A172 (cell line): Measurements from ENCODE around the gene OXSR1. TPM values are rescaled to one million over a fixed set of nuclear protein-coding genes. Genes with fewer than 3 reads are reported as not detected.
A peak's percentile ranks its signal among the peaks of the same experiment; 100 is the strongest.

ENCODE experiments used
- DNase-seq: peaks from one replicate; pipeline ENCODE4 v3.0.0-alpha.2; 2015; ENCODE audit warnings: low spot score
- total RNA-seq: library from RNA; depleted of rRNA; stranded (reverse); fragments of >200 nt; shearing (Covaris generic); gene quantifications from 2 replicates; pipeline ENCODE4 v1.2.3, GENCODE V29; 2014; rRNA removed

OXSR1 gene
- 38.8 and 44.7 TPM in 2 replicates for total RNA-seq

DNA sequence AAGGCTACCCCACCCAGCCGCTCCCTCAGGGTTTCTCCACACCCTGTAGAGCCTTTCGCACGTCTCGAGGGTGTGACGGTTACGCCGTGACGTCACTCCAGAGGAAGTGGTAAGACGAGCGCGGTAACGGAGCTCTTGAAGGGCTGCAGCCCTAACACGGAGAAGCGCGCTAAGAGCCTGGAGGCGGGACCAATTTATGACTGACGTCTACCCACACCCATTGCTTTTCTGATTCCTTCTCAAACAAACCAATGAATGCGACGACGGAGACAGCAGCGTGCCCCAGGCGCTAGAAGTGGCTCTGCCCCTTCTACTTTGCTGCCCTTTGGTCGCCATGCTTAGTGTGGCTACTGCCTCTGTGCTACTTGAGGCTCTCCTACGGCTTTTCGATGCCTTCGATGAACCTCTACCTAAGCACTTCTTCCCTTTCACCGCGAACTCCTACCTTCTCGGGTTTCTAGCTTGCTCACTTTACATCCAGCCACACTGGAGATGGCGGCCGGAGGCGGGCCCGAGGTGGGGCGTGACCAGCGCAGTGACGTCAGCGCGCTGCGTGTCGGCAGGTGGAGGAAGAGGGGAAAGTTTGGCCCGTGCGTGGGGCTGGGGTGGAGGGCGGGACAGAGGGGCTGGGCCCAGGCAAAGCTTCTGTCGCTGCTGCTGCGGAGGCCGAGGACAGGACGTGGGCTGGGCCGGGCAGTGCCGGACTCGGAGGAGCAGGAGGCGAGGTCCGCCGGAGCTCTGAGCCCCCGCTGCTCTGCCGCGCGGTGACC lies at the start of gene OXSR1:
TSS of gene OXSR1 (plus strand) at position 586 of the 770 bp plus-strand sequence. CDS start 340 bp downstream, outside the sequence.
- DNase-seq = peak; percentile 100

DNA sequence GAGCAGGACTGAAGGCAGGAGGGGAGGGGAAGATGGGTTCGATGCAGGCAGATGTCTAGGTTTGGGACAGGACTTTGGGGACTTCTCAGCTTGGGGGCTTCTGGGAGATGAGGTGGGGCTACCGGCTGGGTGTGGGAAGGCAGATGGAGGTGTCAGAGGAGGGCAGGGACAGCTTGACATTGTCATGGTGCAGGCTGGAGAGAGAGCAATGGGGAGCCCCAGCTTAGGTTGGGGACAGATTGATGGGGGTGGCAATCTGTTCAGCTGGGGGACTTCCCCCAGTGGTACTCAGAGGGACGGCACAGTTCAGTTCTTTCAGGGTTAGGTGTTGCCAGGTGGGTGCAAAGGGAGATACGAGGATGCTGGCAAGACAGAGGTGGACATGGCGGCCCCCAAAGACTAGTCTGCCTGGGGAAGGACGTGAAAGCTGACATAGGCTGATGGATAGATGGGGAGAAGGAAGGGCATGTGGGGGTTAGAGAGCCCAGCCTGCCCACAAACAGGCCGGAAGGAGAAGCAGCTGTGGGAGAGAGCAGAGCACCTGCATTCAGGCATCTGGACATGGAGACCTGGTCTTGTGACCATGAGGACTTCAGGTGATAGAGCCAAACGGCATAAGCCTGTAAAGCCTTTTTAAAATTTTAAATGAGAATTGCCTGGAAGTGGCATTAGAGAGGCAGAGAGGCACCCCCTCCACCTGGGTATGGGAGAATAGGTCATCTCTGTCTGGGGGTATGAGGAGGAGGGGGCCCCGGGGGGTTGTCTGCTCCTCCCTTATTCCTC lies 49.5 kb upstream of the OXSR1 start:
- DNase-seq = no peak

DNA sequence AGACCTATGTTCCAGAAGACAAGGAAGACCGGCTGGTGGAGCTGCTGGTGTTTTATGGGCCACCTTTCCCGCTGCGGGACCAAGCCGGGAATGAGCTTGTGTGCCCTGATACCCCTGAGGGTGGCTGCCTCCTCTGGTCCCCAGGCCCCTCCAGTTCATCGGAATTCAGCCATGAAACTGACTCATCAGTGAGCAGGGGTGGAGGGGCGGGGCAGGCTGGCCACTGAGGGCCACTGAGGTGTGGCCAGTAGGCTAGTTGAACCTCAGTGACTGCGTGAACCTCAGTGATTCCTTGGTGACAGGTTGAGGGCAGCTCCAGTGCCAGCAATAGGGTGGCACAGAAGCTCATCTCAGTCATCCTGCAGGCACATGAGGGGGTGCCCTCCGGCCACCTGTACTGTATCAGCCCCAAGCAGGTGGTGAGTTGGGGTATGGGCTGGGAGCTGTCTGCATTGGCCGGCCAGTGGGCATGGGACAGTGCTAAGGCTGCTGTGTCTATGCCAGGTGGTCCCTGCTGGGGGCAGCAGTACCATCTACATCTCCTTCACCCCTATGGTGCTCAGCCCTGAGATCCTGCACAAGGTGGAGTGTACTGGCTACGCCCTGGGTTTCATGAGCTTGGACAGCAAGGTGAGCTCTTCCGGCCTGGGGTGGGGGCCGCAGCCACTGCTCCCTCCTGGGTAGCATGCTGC lies 48.7 kb upstream of the OXSR1 start:
- no peak for DNase-seq

DNA sequence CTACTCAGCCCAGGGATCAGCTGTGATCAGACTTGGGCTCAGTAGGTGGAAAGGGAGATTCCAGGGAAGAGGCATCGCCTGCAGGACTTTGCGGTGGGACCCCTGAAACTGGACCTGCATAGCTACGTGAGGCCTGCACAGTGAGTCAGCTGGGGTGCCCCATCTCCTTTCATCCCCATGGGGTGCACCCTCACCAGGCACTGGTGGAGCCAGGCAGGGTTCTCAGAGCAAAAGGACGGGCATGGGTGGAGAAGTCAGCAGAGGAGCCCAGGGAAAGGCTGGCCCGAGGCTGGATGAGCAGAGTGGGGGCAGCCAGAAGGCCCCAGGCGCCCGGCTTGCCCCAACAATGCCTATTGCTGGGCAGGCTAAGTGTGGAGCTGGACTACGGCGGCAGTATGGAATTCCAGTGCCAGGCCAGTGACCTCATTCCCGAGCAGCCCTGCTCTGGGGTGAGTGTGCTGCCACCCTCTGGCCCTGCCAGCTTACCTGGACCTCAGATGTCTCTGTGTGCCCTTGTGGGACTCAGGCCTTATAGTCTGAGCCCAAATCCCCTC lies 48.1 kb upstream of the OXSR1 start:
- DNase-seq = peak; percentile 24

DNA sequence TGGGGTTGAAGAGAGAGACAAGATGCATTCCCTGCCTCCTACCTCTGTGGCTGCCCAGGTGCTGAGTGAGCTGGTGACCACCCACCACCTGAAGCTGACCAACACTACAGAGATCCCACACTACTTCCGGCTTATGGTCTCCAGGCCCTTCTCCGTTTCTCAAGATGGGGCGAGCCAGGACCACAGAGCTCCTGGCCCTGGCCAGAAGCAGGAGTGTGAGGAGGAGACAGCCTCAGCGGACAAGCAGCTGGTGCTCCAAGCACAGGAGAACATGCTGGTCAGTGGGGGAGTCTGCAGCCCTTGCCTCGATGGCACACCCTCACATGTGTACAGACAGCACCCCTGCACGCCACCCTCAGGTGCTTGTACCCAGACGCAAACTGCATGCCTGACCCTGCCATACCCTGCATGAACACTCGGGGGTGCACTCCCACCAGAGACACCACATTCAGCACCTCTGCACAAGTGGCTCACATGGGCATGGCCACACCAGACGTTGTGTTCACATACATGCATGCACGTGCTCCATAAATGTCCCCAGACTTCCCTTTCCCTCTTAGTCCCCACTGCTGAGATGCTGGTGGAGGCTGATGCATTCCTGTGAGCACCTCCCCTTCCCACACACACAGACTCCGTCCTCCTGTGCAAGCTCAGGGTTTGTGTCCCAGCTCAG lies 47.5 kb upstream of the OXSR1 start:
- DNase-seq = peak; percentile 32

DNA sequence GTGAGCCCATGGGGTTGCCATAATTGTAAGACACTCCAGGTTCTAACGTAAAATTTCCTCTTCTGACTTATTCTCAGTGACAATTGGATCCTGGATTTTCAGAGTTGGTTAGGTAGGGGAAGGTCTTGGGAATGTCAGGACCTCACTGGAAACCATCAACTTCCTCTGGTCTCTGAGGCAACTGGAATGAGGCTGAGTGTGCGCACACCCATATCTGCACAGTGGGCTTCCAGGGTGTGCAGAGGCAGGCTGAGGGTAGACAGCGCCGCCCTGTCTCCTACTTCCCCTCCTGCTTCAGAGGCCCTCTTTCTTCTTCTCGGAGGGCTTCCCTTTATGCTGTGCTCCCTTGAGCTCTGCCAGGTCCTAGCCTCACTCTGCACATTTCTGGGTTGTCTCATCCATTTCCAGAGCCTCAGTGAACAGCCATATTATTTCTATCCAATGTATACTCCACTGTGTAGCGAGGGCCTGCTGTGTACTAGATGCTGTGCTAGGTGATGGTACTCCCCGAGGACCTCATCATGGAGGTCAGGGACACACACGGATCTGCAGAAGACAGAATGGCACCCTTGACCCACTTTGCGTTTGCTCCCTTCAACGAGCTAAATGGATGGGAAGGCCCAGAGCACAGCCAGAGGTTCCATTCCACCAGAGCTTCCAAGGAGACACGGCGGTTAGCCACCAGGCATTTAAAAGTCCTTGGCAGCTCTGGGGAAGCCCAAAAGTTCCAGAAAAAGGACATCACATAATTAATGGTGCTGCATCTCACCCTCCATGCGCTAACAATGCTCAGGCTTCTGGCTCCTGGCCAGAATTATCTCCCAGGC lies 46.7 kb upstream of the OXSR1 start:
- no peak for DNase-seq

DNA sequence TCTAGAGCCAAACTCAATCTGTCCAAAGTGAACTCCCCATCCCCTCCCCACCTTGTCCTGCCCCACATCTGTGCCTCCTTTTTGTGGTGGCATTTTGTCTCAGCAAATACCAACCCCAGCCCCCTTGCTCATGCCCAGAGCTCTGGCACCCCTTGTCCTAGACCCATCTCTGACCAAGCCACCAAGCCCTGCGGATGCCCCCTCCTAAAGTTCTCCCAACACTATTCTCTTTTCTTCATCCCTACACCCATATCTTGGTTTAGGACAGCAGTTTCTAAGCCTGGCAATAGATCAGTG lies 46.1 kb upstream of the OXSR1 start:
- no peak for DNase-seq

DNA sequence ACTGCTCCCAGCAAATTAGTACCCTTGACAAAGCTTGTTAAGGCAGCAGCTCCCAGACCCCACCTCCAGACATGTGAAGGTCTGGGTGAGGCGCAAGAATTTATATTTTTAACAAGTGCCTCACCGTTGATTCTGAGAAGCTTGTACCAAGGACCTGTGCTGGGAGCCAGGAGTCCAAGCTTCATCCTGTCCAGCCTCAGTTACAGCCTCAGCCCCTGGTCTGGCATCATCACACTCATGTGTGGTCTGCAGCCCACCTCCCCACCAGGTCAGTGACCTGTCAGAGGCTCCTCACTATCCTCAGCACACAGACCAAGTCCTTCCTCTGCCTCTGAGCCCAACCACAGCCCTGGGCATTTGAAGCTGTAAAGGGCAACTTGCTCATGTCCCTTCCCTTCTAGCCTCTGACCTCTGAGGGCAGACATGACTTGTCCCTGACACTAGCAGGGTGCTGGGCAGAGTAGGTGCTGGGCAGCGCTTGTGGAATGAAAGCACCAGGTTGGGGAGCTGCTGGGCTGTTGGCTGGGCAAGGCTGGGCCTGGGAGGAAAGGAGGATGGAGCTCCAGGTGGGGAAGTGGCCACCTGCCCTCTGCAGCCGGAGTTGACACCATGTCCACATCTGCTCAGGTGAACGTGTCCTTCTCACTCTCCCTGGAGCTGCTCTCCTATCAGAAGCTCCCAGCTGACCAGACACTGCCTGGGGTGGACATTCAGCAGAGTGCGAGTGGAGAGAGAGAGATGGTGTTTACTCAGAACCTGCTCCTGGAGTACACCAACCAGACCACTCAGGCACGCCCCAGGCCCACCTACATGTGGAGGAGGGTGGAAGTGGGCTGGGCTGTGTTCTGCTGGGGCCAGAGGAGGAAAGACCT lies 45.3 kb upstream of the OXSR1 start:
- DNase-seq = no peak

DNA sequence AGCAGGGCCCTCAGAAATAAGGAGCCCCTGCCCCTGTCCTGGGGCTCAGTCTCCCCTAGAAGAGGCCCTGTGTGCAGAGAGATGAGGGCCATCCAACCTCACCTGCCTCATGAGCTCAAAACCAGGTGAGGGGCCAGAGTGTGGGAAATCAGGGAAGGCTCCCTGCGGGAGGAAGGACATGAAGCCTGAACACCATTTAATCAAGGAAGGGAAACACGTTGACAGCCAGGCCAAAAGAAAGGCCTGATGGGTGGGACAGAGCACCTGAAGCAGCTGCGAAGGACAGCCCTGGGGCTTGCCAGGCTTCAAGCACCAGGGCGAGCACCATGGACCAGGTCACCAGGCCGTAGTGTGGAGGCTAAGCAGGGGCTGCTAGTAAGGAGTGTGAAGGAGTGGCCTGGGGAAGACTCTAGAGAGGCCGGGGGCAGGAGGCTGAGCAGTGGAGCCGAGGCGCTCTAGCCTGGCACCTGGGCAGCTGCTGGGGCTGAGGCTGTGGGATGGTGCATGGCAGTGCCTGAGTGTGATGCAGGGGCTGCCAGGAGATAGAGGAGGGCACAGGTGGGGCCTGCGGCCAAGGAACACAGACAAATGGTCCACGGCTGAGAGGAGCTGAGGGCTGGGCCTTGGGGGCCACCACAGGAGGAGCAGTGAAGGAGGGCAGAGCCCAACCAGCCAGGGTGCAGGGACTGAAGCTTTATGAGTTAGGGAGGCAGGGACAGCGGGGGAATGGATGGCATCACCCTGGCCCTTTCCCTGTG lies 44.5 kb upstream of the OXSR1 start:
- no peak for DNase-seq

DNA sequence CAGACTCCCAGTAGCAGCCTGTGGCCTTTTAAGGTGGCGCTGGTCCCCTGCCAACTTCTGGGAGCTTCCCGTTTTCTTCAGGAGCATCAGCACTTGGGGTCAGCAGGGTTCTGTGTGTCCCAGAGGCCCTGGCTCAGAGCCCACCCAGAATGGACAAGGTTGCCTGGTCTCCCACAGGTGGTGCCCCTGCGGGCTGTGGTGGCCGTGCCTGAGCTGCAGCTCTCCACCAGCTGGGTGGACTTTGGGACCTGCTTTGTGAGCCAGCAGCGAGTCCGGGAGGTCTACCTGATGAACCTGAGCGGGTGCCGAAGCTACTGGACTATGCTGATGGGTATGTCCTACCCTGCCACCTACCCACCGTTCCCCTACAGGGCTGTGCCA lies 43.9 kb upstream of the OXSR1 start:
- no peak for DNase-seq

DNA sequence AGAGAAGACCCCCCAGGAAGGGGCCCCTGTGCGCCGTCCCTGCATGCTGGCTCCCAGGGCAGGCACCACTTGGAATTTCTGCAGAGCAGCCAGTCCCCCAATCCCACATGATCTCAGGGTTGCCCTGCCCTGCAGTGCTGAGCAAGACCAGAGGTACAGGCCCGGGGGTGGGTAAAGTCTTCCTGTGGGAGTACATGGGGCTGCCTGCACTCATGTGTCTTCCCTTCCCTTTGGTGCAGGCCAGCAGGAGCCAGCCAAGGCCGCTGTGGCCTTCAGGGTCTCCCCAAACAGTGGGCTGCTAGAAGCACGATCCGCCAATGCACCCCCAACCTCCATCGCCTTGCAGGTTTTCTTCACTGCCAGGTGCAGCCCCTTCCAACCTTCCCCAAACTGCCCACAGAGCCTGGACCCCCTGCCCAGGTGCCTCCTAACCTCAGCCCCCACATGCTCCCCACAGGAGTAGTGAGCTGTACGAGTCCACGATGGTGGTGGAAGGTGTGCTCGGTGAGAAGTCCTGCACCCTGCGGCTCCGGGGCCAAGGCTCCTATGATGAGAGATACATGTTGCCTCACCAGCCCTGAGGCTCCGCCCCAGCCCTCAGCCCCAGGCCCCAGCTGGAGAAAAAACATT lies 43.4 kb upstream of the OXSR1 start:
- no peak for DNase-seq

DNA sequence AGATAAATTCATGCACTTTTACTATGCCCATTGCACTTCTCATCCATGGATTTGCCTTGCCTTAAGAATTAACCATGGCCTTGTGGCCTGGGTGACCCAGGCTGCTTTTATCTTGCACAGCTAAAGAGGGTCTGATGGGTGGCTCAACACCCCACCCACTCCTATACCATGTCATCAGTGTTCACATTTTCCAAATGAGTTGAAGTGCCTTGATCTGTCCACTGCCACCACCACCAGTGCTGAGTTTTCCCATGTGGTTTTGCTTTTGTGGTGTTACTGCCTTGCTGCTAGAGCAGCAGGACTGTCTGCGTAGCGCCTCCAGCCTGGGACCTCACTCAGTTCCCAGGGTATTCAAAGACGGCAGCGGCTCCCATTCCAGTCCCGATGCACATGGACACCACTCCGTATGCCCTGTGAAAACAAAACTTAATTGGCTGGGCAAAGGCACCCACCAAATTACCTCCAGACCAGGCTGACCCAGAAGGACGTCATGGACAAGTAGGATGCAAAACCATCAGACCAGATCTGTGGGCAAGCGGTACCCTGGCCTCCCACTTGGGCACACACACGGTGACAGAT lies 42.5 kb upstream of the OXSR1 start:
- no peak for DNase-seq

DNA sequence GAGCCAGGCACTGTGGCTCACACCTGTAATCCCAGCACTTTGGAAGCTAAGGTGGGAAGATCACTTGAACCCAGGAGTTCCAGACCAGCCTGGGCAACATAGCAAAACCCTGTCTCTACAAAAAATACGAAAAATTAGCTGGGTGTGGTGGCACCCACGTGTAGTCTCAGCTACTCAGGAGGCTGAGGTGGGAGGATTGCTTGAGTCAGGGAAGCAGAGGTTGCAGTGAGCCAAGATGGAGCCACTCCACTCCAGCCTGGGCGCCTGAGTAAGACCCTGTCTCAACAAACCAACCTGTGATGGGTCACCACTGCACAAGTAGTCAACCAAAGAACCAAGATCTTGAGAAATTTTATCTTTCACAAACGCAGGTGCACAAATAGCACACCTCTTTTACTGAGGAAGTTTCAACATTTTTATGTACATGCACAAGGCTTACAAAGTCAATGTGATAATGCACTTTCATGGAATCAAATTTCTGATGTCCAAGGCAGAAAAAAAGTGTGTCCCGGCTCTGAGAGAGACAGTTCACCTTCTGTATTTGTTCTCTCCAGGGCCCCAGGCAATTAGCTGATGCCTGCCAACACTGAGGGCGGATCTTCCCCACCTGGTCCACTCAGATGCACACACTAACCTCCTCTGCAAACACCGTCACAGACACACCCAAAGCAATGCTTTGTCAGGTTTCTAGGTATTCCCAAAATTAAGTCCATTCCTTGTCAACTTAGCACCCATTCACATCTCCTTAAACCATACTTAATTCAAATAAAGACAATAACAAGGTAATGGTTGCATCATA lies 40.8 kb upstream of the OXSR1 start:
- no peak for DNase-seq

DNA sequence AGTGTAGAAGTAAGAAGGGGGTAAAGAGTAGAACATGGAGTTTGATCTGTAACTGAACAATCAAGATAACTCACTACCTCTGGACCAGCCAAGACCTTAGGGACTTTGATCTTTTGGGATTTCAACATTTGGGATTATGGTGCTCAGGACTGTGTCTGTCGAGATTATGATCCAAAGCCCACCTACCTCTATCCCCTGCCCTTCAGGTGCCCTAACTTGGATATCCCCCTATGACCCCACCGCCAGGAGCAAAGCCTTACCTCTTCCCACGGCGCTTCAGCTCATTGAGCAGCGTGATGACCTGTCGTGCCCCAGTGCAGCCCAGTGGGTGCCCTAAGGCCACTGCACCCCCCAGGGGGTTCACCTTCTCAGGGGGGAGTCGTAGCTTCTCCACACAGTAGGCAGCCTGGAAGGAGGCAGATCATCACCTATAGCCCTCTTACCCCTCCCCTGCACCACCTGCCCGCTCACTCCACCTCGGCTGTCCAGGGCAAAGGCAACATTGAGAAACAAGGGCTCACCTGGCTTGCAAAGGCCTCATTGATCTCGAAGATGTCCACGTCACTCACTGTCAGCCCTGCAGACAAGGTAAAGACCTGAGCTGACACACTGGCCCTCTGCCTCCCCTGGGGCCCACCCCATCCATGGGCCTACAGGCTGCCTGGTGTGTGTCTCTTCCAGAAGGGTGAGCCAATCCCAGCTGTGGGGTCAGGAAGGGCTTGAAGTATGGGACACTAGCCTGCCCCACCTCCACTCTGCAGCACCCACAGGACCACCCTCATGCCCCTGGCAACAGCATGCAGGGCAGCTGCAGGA lies 39.8 kb upstream of the OXSR1 start:
- no peak for DNase-seq

DNA sequence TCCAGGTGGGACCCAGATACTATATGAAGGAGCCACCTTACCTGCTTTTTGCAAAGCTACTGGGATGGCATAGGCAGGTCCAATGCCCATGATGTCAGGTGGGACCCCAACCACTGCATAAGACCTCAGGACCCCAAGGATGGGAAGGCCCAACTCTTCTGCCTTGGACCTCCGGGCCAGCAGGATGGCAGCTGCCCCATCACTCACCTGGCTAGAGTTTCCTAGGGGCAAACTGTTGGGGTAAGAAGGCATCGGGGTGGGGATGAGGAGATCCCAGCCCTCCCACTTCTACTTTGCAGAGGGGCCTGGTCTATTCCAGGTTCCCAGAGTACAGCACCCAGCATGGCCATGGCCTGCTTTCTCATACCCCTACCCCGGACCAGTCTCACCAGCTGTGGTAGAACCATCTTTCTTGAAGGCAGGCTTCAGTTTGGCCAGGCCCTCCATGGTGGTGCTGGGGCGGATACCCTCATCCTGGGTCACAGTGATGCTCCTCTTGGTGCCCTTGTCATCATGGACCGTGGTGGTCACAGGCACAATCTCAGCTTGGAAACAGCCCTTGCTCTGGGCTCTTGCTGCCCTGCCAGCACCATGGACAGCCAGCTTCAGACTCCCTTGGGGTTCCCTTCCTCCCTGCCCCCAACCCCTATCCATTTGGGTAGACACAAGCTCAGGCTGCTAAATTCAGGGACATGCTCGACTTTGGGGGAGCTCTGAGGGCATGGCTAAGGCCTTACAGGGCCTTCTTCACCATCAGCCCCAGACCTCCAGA lies 39.0 kb upstream of the OXSR1 start:
- no peak for DNase-seq
